Activated CD8-positive, alpha-beta memory T cell treated with anti-CD3 and anti-CD28 coated beads, Interleukin-2, amount 50 U/mL, for 1 hour (primary cell): ENCODE results near the gene FRMD1.

Source experiments
- DNase-seq: peaks from one replicate; pipeline ENCODE4 v3.0.0-alpha.2; 2020; ENCODE audit errors: extremely low read depth

Gene FRMD1

GRCh38 chr6:168078943-168079405, at the start of gene FRMD1:
Gene FRMD1, minus strand, starts transcription at chr6:168079212. Its CDS starts 118 bp downstream, at chr6:168079094.
- no peak for DNase-seq

GRCh38 chr6:168128006-168128630, 49.1 kb upstream of the FRMD1 start:
- DNase-seq, result no peak

DNA sequence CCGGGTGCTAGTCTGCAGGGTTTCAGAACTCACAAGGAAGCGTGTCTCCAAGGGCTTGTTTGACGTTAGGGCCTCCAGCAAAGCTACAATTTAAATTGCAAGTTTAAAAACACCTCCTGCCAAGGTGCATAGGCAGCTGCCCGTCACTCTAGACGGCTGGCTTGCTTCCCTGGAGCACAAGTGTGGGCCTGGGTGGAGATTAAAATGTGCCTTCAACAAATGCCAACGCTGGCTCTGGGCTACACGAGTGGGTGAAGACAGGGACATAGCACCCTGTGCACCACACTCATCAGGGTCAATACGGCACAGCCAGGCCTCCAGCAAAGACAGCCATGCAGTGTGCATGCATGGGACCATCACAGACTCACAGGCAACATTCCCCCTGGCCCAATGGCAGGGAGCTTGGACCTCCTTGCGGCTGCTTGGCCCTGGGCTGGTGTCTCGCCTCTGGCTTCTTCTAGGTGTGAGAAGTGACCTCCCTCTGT, 48.4 kb upstream of the FRMD1 start:
- no peak for DNase-seq

DNA sequence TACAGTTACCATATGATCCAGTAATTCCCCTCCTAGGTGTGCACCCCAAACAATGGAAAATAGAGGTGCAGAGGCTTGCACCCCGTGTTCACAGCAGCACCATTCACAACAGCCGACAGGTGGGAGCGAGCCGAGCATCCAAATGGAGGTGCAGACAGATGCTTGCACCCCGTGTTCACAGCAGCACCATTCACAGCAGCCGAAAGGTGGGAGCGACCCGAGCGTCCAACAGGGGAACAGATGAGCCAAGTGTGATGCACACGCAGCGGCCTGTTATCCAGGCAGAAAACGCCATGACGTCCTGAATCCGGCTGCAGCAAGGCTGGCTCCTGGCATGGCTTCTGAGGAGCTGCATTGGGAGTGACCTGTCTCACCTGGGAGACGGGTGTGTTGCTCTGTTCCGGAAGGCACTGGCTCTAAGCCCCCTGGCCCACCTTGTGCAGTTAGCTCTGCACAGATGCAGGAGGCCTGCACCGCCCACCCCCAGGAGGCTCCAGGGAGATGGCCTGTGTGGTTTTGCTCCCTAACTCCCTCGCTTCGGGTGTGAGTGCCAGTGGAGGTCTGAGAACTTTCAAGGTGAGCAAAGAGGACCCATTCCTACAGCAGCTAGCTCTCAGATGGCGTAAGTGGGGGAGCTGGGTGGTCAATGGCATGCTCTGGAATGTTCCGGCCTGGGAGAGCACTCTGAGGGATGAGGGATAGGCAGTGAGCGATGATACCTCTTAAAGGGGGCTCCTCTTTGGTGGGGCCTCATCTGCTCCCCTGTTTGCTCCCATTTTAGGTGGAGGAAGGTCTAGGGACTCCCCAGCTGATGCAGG, 47.8 kb upstream of the FRMD1 start:
- DNase-seq, result no peak

DNA sequence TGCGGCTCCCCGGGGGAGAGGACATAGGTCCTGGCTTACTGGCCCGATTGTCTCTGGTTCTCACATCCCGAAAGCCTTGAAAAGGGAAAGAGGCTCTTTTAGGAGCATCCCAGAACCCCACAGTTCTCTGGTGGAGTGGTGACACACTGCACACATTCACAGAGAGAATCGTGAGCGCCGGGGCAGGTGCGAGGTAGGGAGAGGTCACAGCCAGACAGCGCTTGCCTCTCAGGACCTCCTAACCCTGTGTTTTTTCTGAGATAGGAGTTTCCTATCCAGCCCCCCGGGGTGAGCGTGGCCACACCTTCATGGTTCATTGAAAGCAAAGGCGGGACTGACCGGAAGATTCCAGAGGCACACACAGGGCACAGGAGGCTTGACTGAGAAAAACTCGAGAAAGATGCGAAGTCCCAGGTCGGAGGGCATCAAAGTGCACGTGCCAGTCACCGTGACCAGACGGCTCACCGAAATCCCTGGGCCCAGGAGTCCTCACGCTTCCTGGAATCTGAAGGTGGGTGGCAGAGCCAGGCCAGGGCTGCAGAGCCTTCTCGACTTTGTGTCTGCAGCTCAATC, 46.5 kb upstream of the FRMD1 start:
- DNase-seq, result no peak

DNA sequence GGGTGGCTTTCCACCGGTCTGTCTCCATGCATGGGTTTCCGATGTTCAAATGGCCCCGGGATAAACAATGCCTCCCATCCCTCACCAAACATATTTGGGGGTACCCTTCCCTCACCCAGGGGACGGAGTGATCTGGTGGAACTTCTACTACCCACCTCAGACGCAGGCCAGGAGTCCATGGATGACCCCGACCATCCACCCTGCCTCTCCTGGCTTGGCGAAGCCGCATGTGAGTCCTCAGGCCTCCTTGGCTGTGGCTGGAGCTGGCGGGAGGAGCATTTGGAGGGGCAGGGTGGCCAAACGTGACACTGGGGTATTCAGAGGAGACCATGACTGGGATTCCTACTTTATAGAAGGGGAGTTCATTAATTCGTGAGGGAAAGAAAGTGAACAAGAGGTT, 45.9 kb upstream of the FRMD1 start:
- DNase-seq, result no peak

DNA sequence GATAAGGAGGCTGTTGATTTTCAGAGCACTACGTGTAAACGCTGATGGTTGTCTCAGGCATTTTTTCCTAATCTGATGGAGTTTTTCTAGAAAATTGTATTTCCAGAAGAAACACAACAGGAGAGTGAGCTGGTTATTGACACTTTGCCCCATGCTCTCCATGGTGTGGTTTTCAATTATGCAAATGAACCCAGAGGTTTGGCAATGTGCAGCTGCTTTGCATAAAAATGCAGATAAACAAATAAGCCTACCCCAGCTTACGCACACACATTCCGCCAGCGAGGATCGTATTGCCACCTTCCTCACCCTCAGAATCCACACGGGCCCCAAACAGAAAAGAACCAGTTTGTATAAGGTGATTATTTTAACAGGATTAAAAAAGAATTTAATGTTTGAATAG, 45.1 kb upstream of the FRMD1 start:
- no peak for DNase-seq

DNA sequence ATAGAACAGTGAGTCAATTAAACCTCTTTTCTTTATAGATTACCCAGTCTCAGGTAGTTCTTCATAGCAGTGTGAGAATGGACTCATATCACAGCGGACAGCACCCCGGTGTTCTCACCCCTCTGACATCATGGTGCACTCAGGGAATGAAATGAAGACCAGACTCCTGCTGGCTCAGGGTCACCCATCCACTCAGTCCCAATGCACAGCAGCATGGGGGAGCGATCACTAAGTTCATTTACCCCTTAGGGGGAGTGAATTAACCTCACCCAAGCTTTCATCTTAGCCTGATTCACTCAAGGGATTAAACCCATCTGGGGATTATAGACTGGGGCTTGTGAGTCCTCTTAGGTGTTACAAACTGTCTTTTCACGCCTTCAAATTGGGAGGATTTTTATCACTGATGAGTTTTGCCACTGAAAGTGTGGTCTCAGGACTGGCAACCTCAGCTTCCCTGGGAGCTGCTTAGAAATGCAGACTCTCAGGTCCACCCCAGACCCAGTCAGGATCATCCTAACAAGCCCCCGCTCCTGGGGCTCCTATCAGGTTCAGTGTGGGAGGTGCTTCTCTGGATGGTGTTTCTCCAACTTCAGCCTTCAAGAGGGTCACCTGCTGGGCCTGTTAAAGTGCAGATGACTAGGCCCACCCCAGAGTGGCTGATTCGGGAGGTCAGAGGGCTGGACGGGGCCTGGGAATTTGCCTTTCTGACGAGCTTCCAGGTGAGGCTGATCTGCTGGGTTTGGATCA, 44.3 kb upstream of the FRMD1 start:
- no peak for DNase-seq

DNA sequence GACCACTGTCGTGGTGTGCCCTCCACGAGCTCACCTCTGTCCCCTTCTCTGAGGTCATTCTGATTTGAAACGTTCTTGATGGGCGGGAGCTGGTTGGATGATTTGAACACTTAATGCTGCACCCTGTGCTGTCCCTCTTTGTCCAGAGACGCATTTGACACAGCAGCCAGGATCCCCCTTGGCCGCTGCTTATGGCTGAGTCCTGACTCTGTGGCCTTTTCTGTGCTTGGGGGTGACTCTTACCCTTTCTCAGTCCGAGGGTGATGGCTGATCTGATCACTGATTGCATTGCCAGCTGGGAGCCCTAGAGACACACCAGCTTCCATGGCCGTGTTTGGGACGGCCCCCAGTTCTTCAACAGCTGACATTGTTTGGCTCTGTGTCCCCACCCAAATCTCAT, 43.5 kb upstream of the FRMD1 start:
- DNase-seq, result no peak

DNA sequence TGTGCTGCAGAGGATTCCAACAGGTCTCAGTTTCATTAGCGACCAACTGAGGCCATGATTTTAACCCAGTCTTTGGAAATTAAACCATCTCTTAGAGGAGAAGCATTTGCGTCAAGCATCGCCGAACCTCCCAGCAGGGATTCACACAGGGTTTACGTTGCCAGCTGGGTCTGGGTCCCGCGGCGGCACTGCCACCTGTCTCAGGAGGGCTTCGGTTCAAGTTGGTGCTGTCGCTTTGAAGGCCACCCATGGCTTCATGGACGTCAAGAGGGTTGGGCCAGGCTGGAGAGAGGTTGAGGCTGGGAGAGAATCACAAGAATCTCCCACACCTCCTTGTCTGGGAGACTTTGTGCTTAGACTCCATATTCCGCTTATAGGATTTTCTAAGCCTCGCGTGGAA, 43.0 kb upstream of the FRMD1 start:
- DNase-seq, result no peak

DNA sequence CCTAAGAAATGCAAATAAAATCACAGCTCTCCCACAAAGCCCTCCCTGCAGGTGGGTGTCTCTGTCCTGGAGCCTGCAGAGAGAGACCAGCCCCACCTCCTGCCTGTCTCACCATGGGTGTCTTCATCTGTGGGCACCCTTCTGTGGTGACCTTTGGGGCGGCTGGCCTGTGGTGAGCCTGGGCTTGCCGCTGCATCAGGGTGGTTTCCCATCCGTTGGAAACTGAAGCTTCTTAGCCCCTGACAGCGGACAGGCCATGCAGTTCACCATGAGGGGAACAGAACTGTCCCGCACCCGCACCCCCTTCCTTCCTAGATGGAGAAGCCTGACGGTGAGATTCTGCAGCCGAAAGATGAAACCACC, 42.3 kb upstream of the FRMD1 start:
- DNase-seq, result no peak

- DNase-seq, result no peak
These were observed 41.6 kb upstream of the FRMD1 start for GRCh38 chr6:168120390-168121302.

DNA sequence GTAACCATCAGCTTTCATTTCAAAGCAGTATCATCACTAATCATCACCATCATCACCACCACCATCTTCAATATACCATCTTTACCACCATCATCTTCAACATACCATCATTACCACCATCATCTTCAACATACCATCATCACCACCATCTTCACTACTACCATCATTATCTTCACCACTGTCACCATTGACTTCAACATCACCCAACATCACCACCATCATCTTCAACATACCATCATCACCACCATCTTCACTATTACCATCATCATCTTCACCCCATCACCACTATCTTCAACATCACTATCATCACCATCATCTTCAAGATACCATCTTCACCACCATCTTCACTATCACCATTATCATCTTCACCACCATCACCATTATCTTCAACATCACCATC, 40.5 kb upstream of the FRMD1 start:
- no peak for DNase-seq

DNA sequence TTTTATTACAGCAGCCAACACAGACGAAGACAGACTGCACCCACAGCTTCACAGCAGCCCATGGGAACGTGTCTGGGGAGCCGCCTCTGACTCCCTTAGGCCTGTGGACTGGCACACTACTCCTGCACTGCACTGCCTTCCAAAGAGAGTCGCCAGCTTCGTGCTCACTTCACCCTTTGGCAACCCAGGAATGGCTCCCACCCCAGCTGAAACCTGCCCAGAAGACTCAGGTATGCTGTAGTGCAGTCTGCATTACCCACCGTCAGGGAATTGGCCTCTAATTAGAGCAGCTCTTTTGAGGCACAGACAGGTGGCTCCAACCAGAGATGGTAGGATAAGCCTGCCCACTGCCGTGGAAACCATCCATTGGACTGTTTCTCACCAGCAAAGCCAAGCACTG, 39.9 kb upstream of the FRMD1 start:
- no peak for DNase-seq

DNA sequence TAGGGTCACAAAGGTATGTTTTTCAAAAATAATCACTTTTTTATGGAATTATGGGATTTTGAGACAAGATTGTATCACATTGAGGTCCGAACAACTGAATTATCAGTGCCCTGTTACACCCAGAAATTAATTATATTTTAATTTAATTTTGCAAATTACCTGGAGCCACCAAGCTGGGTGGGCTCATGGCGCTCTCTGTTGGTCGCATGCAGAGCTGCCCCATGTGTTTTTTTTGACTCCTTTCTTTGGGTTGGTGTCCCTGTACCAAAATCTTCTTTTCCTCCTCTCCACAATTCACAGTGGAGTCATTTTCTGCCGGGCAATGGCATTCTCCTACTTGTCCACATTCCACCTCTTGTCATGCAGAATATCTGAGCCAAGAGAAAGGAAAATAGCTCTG, 38.9 kb upstream of the FRMD1 start:
- no peak for DNase-seq

DNA sequence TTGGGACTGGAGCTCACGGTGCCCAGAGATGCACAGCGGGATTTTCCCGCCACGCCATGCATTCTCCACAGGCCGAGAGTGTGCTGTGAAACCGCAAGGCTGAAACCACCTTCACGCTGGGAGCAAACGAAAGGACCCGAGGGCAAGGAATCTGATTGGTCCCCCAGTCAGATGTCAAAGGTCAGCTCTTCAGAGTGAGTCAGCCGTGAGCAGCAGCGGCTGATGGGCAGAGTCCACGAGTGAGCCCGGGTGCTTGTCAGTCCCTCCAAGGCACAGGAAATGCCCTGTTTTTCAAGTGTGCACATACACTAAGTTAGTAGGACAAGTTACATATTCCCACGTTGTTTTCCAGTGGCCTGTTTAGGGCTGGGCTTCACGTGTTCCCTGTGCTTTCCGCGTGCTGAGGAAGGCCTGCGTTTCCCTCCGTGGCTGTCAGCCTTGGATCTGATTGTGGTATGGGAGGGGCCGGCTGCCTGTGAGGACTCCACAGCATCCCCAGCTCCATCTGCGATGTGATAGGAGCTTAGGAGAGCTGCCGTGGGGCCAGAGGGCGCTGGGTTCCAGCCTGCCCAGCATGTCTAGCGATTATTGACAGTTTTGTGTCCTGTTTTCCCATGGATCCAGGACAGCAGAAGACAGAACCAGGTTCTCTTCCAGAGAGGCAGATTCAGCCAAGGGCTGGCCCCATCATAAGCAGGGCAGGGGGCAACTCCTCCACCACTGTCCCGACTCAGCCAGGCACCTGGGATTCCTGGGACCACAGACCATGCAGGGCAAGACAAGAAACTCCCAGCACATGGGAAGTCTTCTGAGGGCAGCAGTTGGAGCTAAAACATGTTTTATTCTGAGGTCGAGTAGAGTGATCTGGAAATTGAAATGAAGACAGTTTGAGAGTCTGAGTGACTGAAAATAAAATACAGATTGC, 38.2 kb upstream of the FRMD1 start:
- DNase-seq, result no peak

DNA sequence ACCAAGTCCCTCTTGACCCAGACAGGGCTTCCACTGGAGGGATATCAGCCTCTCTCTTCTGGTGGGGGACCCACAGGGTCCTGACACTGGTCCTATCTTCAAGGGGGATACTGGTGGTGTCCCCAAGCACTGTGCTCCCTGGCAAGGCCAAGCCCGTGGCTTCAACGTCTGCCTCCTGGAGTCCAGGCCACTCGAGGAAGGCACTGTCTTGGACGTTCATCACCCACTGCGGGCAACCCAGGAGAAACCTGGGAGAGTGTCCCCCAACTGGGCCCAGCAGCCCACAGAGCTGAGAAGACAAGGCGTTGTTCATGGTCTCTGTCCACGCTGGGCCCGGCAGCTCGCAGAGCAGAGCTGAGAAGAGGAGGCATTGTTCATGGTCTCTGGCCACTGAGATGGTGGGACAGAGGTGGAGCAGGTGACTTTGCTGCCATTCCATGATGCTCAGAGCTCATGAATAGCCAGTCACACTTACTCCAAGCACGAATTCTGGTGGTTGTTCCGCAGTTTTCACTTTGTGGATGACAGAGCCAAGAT, 37.5 kb upstream of the FRMD1 start:
- no peak for DNase-seq

GRCh38 chr6:168115748-168116437, 36.9 kb upstream of the FRMD1 start:
- DNase-seq, result no peak

GRCh38 chr6:168113226-168113625, 34.2 kb upstream of the FRMD1 start:
- DNase-seq, result no peak
